ENCODE measurements around the gene GPR153. TPM values are rescaled to one million over a fixed set of nuclear protein-coding genes. Genes with fewer than 3 reads are reported as not detected.

Gene GPR153
- total and polyA plus RNA-seq, 2 of the 13 experiments (the other 11 are each of a cell fraction or from before 2014, with no cell fraction given), result 0.22 to 0.31 TPM

- TF ChIP-seq ZNF136 (CRISPR knock-in tag; IDR thresholded peaks at IDR 0.05; ENCODE audit: low read depth) (no peak), YEATS4 (CRISPR knock-in tag; IDR thresholded peaks at IDR 0.05; ENCODE audit: borderline replicate concordance) (peak; percentile 99), NR1H2 (CRISPR knock-in tag; IDR thresholded peaks at IDR 0.05; ENCODE audit: borderline replicate concordance, low read depth) (peak; percentile 95), DNMT3B (CRISPR knock-in tag; conservative IDR thresholded peaks at IDR 0.05) (peak; percentile 54; the same call in 1 of the 2 replicates), ZBTB42 (CRISPR knock-in tag; IDR thresholded peaks at IDR 0.05) (no peak), ZNF781 (CRISPR knock-in tag; IDR thresholded peaks at IDR 0.05; ENCODE audit: borderline replicate concordance, not compliant biosample characterization) (peak; percentile 84), ZNF30 (CRISPR knock-in tag; IDR thresholded peaks at IDR 0.05) (0 out of 2 replicates have a peak, but pooled peaks have one; percentile 61), ZSCAN12 (CRISPR knock-in tag; IDR thresholded peaks at IDR 0.05) (peak; percentile 91), IRF9 (CRISPR knock-in tag; IDR thresholded peaks at IDR 0.05; ENCODE audit: borderline replicate concordance) (peak; percentile 74; the same call in 1 of the 2 replicates), TGIF2 (CRISPR knock-in tag; IDR thresholded peaks at IDR 0.05) (peak; percentile 87), ZNF431 (CRISPR knock-in tag; IDR thresholded peaks at IDR 0.05; ENCODE audit: borderline replicate concordance, low read depth) (peak; percentile 73; the same call in 1 of the 2 replicates), KAT8 (CRISPR knock-in tag; IDR thresholded peaks at IDR 0.05) (peak; percentile 94), ZNF878 (CRISPR knock-in tag; IDR thresholded peaks at IDR 0.05) (peak; percentile 79), ZNF883 (CRISPR knock-in tag; IDR thresholded peaks at IDR 0.05; ENCODE audit: not compliant biosample characterization) (peak; percentile 93), PLRG1 (conservative IDR thresholded peaks at IDR 0.05) (no peak), ZNF280D (CRISPR knock-in tag; IDR thresholded peaks at IDR 0.05) (peak; percentile 87), XRCC5 (optimal IDR thresholded peaks at IDR 0.05; ENCODE audit: low read length) (peak; percentile 100), MIER3 (CRISPR knock-in tag; IDR thresholded peaks at IDR 0.05; ENCODE audit: borderline replicate concordance) (peak; percentile 81), KDM4B (CRISPR knock-in tag; IDR thresholded peaks at IDR 0.05) (no peak), ZNF670 (CRISPR knock-in tag; IDR thresholded peaks at IDR 0.05; ENCODE audit: borderline replicate concordance) (peak; percentile 87; the same call in 1 of the 2 replicates), ZNF501 (CRISPR knock-in tag; IDR thresholded peaks at IDR 0.05) (peak; percentile 93), ELF4 (CRISPR knock-in tag; IDR thresholded peaks at IDR 0.05; ENCODE audit: borderline replicate concordance) (no peak), ZSCAN5A (CRISPR knock-in tag; IDR thresholded peaks at IDR 0.05; ENCODE audit: borderline replicate concordance) (no peak)
Observed at GRCh38 chr1:6199298-6200187, 61.4 kb downstream of the GPR153 start, which contains the start of gene RPL22 (continued).

Measured in HepG2 (cell line).